ENCODE data around the gene CCDC157. TPM values are rescaled to one million over a fixed set of nuclear protein-coding genes. Genes with fewer than 3 reads are reported as not detected.

CCDC157 gene
- total and polyA plus RNA-seq, 10 of the 15 experiments (the other 5 are each of a cell fraction or from before 2014, with no cell fraction given) = 0.10 to 2.8 (median 1.2) TPM

- no peak for TF ChIP-seq CEBPZ (IDR thresholded peaks at IDR 0.05; ENCODE audit: low read depth, low read length)
- TF ChIP-seq NFYA (IDR thresholded peaks at IDR 0.05; ENCODE audit: borderline replicate concordance, low read depth, low read length) = no peak
- no peak for TF ChIP-seq KLF5 (IDR thresholded peaks at IDR 0.05; ENCODE audit: partially characterized antibody)
- TF ChIP-seq BACH1 (IDR thresholded peaks at IDR 0.05; ENCODE audit: borderline replicate concordance) = peak; percentile 57; the same call in 1 of the 2 replicates
- TF ChIP-seq PBX3 (IDR thresholded peaks at IDR 0.05; ENCODE audit: insufficient replicate concordance, low read depth, low read length) = no peak
- peak; percentile 43; the same call in 1 of the 2 replicates for TF ChIP-seq POLR2AphosphoS5 (IDR thresholded peaks at IDR 0.05; ENCODE audit: low read length)
- TF ChIP-seq SRF (IDR thresholded peaks at IDR 0.05; ENCODE audit: low read depth in 2 of 2, low read length in 2 of 2) = 0 out of 4 replicates have a peak, but pooled peaks of 1 of the 2 experiments have one; percentile 5
- TF ChIP-seq USF1 (IDR thresholded peaks at IDR 0.05; ENCODE audit: borderline replicate concordance, extremely low read length, insufficient read depth, low read depth, low read length) = no peak
- TF ChIP-seq TARDBP (IDR thresholded peaks at IDR 0.05; ENCODE audit: borderline replicate concordance) = no peak
- TF ChIP-seq ZBTB33 (IDR thresholded peaks at IDR 0.05) = no peak
- no peak for TF ChIP-seq CEBPB (IDR thresholded peaks at IDR 0.05; ENCODE audit: borderline replicate concordance in 1 of 2, low read depth in 2 of 2, low read length in 2 of 2)
- peak; percentile 91 for TF ChIP-seq ATF2 (IDR thresholded peaks at IDR 0.05; ENCODE audit: low read length)
- no peak for TF ChIP-seq ZNF622 (IDR thresholded peaks at IDR 0.05)
- peak in 1 of 2 experiments; percentile 70; a peak in 2 of 4 replicates for TF ChIP-seq EP300 (IDR thresholded peaks at IDR 0.05; ENCODE audit: borderline replicate concordance in 1 of 2, control insufficient read depth in 1 of 2, low read depth in 2 of 2, low read length in 2 of 2)
- TF ChIP-seq ZBTB11 (CRISPR knock-in tag; IDR thresholded peaks at IDR 0.05) = no peak
Observed at GRCh38 chr22:30308518-30309230, 48.1 kb upstream of the CCDC157 start (continued).
